ENCODE results near the gene SNAP91.

GRCh38 chr6:83702077-83702476 is 6.8 kb downstream of the SNAP91 start:
- TF ChIP-seq CTCF (IDR thresholded peaks at IDR 0.05; ENCODE audit: low read length) = no peak
- no peak for TF ChIP-seq EZH2phosphoT487 (IDR thresholded peaks at IDR 0.05; ENCODE audit: low read length)
- TF ChIP-seq EZH2 (optimal IDR thresholded peaks at IDR 0.05; ENCODE audit: low read depth, low read length) = no peak

Measured in MM.1S (cell line).